Mesendoderm (in vitro differentiated cells): ENCODE data around the gene STIM2.
A peak's percentile ranks its signal among the peaks of the same experiment; 100 is the strongest.

Experiments
- DNase-seq: peaks from one replicate; pipeline ENCODE4 v3.0.0; 2013
- H2AK5ac ChIP-seq: 2 replicates; pipeline ENCODE4 v1.6.1; 2013; ENCODE audit warnings: low read length, inconsistent platforms
- H2BK120ac ChIP-seq: 2 replicates; pipeline ENCODE4 v1.6.1; 2013; ENCODE audit warnings: low read depth, mild to moderate bottlenecking, low read length, moderate library complexity, mixed read lengths
- H2BK15ac ChIP-seq: replicated peaks from 2 replicates; pipeline ENCODE4 v1.6.1; 2013; ENCODE audit warnings: low read depth, mild to moderate bottlenecking, moderate library complexity
- H2BK5ac ChIP-seq: 2 replicates; pipeline ENCODE4 v1.6.1; 2013; ENCODE audit warnings: low read length, inconsistent platforms
- H3K18ac ChIP-seq: 2 replicates; pipeline ENCODE4 v1.6.1; 2013; ENCODE audit warnings: mild to moderate bottlenecking, low read length, mixed read lengths
- H3K23ac ChIP-seq: one replicate; pipeline ENCODE4 v1.6.1; 2013; ENCODE audit warnings: low read length
- H3K27ac ChIP-seq: 2 replicates; pipeline ENCODE4 v1.5.1; 2013; ENCODE audit warnings: low read depth, mild to moderate bottlenecking, inconsistent platforms, low read length, moderate library complexity
- H3K27me3 ChIP-seq: 2 replicates; pipeline ENCODE4 v1.6.1; 2013; ENCODE audit warnings: low read length, control low read depth, mild to moderate bottlenecking, inconsistent platforms; ENCODE audit not compliant: insufficient read depth, poor library complexity
- H3K36me3 ChIP-seq: 2 replicates; pipeline ENCODE4 v1.6.1; 2013; ENCODE audit warnings: low read length, inconsistent platforms; ENCODE audit not compliant: control insufficient read depth, insufficient read depth
- H3K4ac ChIP-seq: one replicate; pipeline ENCODE4 v1.6.1; 2013; ENCODE audit warnings: low read depth, mild to moderate bottlenecking, low read length, moderate library complexity
- H3K4me1 ChIP-seq: 2 replicates; pipeline ENCODE4 v1.6.1; 2013; ENCODE audit warnings: low read depth, low read length, inconsistent platforms; ENCODE audit not compliant: control insufficient read depth
- H3K4me2 ChIP-seq: 2 replicates; pipeline ENCODE4 v1.6.1; 2013; ENCODE audit warnings: low read length
- H3K4me3 ChIP-seq: 2 replicates; pipeline ENCODE4 v1.5.1; 2013; ENCODE audit warnings: mild to moderate bottlenecking, low read length
- H3K56ac ChIP-seq: one replicate; pipeline ENCODE4 v1.6.1; 2013; ENCODE audit warnings: low read length
- H3K79me1 ChIP-seq: 2 replicates; pipeline ENCODE4 v1.6.1; 2013; ENCODE audit warnings: low read length, inconsistent platforms
- H3K79me2 ChIP-seq: 2 replicates; pipeline ENCODE4 v1.6.1; 2013; ENCODE audit warnings: mild to moderate bottlenecking, low read length; ENCODE audit not compliant: control insufficient read depth, insufficient read depth
- H3K9ac ChIP-seq: 2 replicates; pipeline ENCODE4 v1.6.1; 2013; ENCODE audit warnings: low read length, inconsistent platforms
- H4K5ac ChIP-seq: one replicate; pipeline ENCODE4 v1.6.1; 2013; ENCODE audit warnings: low read length
- H4K8ac ChIP-seq: one replicate; pipeline ENCODE4 v1.6.1; 2013; ENCODE audit warnings: low read depth, mild to moderate bottlenecking, control low read depth, low read length, moderate library complexity
- WGBS: extraction: QIAGEN DNeasy Blood & Tissue Kit; methylation state at CpG from one replicate; pipeline ENCODE4 v1.1.7; 2013; ENCODE audit warnings: low lambda C conversion rate, missing lambda C conversion rate; ENCODE audit not compliant: insufficient coverage; ENCODE audit errors: extremely low coverage; 5-methylcytosine and 5-hydroxymethylcytosine counted together

Gene STIM2

DNA sequence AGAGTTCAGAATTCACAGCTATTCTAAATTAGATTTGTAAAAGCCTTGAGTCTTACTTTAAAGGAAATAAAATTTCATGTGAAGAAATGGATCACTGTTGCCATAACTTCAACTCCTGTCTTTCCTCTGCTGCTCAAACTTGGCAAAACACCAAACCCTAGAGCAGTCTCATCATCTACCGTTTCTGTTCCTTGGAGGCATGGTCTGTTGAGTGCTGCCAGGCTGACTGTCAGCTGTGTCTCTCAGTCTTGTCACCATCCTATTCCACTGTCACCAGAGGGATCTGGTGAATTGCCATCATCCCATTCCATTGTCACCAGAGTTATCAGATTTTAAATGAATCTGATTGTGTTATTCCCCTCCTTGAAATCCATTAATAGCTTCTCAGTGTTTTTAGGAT, 55.6 kb downstream of the STIM2 start:
- no peak for DNase-seq
- Histone ChIP-seq H3K79me1 (peaks cover 5% of the 10 kb centered on the region), H3K4me1 (peaks cover 2% of the 10 kb centered on the region), H3K36me3 (no peaks in the 10 kb centered on the region), H2BK15ac (no peak overlapping the region), H3K18ac (no peak overlapping the region), H3K9ac (no peak overlapping the region), H3K27ac (no peak overlapping the region), H3K23ac (no peak overlapping the region), H3K27me3 (no peaks in the 10 kb centered on the region), H3K79me2 (no peaks in the 10 kb centered on the region), H3K4me3 (no peak overlapping the region), H3K4ac (no peak overlapping the region), H2AK5ac (no peak overlapping the region), H3K56ac (no peak overlapping the region), H3K4me2 (no peak overlapping the region), H2BK5ac (no peak overlapping the region), H2BK120ac (no peak overlapping the region), H4K8ac (no peak overlapping the region), H4K5ac (no peak overlapping the region)
- no CpG with 5 or more reads among the region's 1 CpG for WGBS

DNA sequence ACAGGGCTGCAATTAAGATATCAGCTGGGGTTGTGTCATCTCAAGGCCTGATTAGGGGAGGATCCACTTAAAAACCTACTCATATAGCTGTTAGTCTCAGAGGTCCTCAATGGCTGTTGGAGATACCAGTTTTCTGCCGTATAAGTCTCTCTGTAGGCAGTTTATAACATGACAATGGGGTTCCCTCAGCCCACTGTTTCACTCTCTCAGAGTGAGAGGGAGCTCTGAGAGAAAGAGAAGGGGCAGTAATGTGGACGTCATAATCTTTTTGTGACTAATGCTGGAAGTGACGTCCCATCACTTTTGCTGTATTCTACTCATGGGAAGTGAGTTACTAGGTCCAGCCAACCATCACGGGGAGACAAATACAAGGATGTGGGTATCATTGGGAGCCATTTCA, 70.3 kb downstream of the STIM2 start:
- H3K56ac ChIP-seq: no peak overlapping the region
- H3K23ac ChIP-seq: no peak overlapping the region
- H3K79me2 ChIP-seq: peaks cover 4% of the 10 kb centered on the region
- H3K27ac ChIP-seq: no peak overlapping the region
- no peak overlapping the region for H3K9ac ChIP-seq
- no peak overlapping the region for H2BK15ac ChIP-seq
- H2BK5ac ChIP-seq: no peak overlapping the region
- H2AK5ac ChIP-seq: no peak overlapping the region
- no peak overlapping the region for H3K18ac ChIP-seq
- H3K36me3 ChIP-seq: no peaks in the 10 kb centered on the region
- peaks cover 3% of the 10 kb centered on the region for H3K79me1 ChIP-seq
- no CpG with 5 or more reads among the region's 4 CpGs for WGBS
- H3K27me3 ChIP-seq: no peaks in the 10 kb centered on the region
- no peak overlapping the region for H3K4ac ChIP-seq
- no peak overlapping the region for H3K4me3 ChIP-seq
- H3K4me2 ChIP-seq: no peak overlapping the region
- no peak overlapping the region for H4K5ac ChIP-seq
- H4K8ac ChIP-seq: no peak overlapping the region
- peaks cover 2% of the 10 kb centered on the region for H3K4me1 ChIP-seq
- no peak overlapping the region for H2BK120ac ChIP-seq
- DNase-seq: peak; percentile 34

DNA sequence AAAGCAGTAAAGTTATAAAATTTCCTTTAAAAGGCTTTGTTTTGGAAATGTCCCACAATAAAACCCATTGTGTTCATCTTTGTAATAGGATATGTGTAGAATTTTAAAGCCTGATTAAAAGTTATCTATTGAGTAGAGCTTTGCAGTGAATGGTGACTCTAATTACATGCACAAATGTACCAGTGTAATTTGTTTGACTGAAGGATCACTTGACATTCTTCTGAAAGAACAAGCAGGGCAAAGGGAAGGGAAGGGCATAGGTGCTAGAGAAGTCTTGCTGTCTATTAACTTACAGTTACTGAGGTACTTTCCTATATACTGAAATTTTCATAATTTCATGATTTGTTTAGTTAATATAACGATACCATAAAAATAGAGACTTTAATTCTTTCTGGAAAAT, 70.8 kb downstream of the STIM2 start:
- H3K4me3 ChIP-seq: no peak overlapping the region
- no peak overlapping the region for H4K5ac ChIP-seq
- no CpG with 5 or more reads among the region's 1 CpG for WGBS
- no peak overlapping the region for H3K56ac ChIP-seq
- H3K18ac ChIP-seq: no peak overlapping the region
- peaks cover 4% of the 10 kb centered on the region for H3K79me2 ChIP-seq
- H3K23ac ChIP-seq: no peak overlapping the region
- no peaks in the 10 kb centered on the region for H3K27me3 ChIP-seq
- no peak overlapping the region for H2BK15ac ChIP-seq
- no peak overlapping the region for H2BK120ac ChIP-seq
- H3K27ac ChIP-seq: no peak overlapping the region
- H3K4ac ChIP-seq: no peak overlapping the region
- H3K9ac ChIP-seq: no peak overlapping the region
- no peak overlapping the region for H3K4me2 ChIP-seq
- H2AK5ac ChIP-seq: no peak overlapping the region
- H3K4me1 ChIP-seq: peaks cover 2% of the 10 kb centered on the region
- H4K8ac ChIP-seq: no peak overlapping the region
- DNase-seq: no peak
- H3K36me3 ChIP-seq: no peaks in the 10 kb centered on the region
- no peak overlapping the region for H2BK5ac ChIP-seq
- peaks cover 3% of the 10 kb centered on the region for H3K79me1 ChIP-seq

DNA sequence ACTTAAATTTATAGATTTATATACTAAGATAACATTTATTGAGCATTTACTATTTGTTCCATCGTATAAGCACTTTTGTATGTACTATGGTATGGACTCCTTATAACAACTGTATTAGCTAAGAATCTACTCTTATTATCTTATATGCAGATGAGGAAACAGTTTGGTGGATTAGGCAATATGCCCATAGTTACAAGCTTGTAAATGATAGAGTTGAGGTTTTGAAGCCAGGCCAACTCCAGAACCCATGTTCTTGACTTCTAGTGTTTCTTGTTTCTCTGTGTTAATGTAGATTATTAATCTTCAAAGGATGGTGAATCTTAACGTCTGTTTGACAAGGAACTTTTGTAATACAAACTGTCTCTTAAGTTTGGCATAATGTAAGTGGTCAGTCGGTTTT, 71.3 kb downstream of the STIM2 start:
- Histone ChIP-seq H2BK15ac (no peak overlapping the region), H4K8ac (no peak overlapping the region), H2AK5ac (no peak overlapping the region), H3K18ac (no peak overlapping the region), H3K79me2 (peaks cover 4% of the 10 kb centered on the region), H3K4me1 (peaks cover 2% of the 10 kb centered on the region), H3K4me3 (no peak overlapping the region), H3K9ac (no peak overlapping the region), H3K79me1 (peaks cover 3% of the 10 kb centered on the region), H3K4me2 (no peak overlapping the region), H3K27ac (no peak overlapping the region), H2BK120ac (no peak overlapping the region), H3K23ac (no peak overlapping the region), H3K4ac (no peak overlapping the region), H3K27me3 (no peaks in the 10 kb centered on the region), H4K5ac (no peak overlapping the region), H3K36me3 (no peaks in the 10 kb centered on the region), H3K56ac (no peak overlapping the region), H2BK5ac (no peak overlapping the region)
- DNase-seq: no peak
- WGBS: no CpG with 5 or more reads among the region's 3 CpGs

DNA sequence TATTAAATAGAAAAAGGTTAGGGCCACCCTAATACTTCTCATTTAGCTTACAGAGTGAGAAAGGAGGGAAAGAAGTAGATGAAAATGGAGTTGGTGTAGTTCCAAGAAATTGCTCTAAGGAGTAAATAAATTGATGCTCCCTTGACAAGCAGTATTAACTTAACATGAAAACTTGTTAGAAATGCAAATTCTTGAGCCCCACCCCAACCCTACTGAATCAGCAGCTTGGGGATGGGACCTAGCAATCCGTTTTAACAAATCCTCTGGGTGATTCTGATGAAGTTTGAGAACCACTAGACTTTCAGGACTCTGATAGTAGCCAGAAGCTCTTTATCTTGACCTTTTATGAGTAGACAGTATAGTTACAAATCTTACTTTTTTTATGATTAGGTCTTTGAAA, 74.8 kb downstream of the STIM2 start:
- H3K27ac ChIP-seq: no peak overlapping the region
- H4K5ac ChIP-seq: no peak overlapping the region
- H2BK5ac ChIP-seq: no peak overlapping the region
- H2BK120ac ChIP-seq: no peak overlapping the region
- H3K4me1 ChIP-seq: peaks cover 11% of the 10 kb centered on the region
- H3K4me2 ChIP-seq: no peak overlapping the region
- no peak overlapping the region for H3K56ac ChIP-seq
- no peak overlapping the region for H2BK15ac ChIP-seq
- no peak overlapping the region for H3K4me3 ChIP-seq
- peaks cover 7% of the 10 kb centered on the region for H3K79me2 ChIP-seq
- no peak overlapping the region for H4K8ac ChIP-seq
- peaks cover 10% of the 10 kb centered on the region for H3K79me1 ChIP-seq
- no peak overlapping the region for H3K4ac ChIP-seq
- WGBS: no CpG with 5 or more reads among the region's 1 CpG
- H2AK5ac ChIP-seq: no peak overlapping the region
- no peaks in the 10 kb centered on the region for H3K36me3 ChIP-seq
- no peak overlapping the region for H3K18ac ChIP-seq
- H3K23ac ChIP-seq: no peak overlapping the region
- H3K9ac ChIP-seq: no peak overlapping the region
- no peaks in the 10 kb centered on the region for H3K27me3 ChIP-seq
- DNase-seq: no peak

DNA sequence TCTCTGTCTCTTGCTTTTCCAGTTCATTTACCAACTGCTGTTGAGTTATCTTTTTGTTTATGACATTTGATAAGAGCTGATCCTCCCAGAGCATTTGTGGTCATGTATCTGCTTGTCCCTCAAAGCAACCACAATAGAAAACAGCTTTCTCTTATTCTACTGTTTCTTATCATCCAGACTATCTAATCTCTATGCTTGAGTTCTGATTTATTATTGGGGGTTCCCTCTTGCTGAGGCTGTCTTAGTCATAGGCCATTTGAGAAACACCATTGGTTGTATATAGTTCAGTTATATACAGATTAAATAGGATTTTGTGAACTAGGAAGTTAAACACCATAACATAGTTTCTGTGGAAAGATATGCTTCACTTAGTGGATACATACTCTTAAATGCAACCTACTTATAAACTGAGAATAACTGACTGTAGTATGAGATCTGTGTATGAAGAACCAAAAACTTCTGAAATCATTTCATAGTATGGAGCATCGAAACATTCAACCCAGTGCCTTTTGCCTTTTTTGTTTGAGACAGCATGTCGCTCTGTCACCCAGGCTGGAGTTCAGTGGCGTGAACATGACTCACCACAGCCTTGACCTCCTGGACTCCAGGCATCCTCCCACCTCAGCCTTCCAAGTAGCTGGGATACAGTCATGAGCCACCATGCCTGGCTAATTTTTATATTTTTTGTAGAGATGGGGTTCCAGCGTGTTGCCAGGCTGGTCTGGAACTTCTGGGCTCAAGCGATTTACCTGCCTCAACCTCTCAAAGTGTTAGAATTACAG, 75.8 kb downstream of the STIM2 start:
- no peak overlapping the region for H2BK15ac ChIP-seq
- WGBS: no CpG with 5 or more reads among the region's 5 CpGs
- no peak overlapping the region for H4K8ac ChIP-seq
- H2BK120ac ChIP-seq: no peak overlapping the region
- H3K27me3 ChIP-seq: no peaks in the 10 kb centered on the region
- peak overlapping the region; percentile 39 for H3K56ac ChIP-seq
- peaks cover 3% of the 10 kb centered on the region for H3K79me2 ChIP-seq
- H3K79me1 ChIP-seq: peaks cover 7% of the 10 kb centered on the region
- peak; percentile 75 for DNase-seq
- no peak overlapping the region for H3K9ac ChIP-seq
- no peak overlapping the region for H3K18ac ChIP-seq
- H4K5ac ChIP-seq: no peak overlapping the region
- H3K4me2 ChIP-seq: no peak overlapping the region
- H3K27ac ChIP-seq: no peak overlapping the region
- no peak overlapping the region for H2BK5ac ChIP-seq
- no peak overlapping the region for H3K4me3 ChIP-seq
- H2AK5ac ChIP-seq: no peak overlapping the region
- no peak overlapping the region for H3K4ac ChIP-seq
- H3K36me3 ChIP-seq: no peaks in the 10 kb centered on the region
- H3K4me1 ChIP-seq: peaks cover 12% of the 10 kb centered on the region
- H3K23ac ChIP-seq: no peak overlapping the region
